Upper lobe of right lung (tissue), 1 donor: ENCODE results near the gene JUND. TPM values are rescaled to one million over a fixed set of nuclear protein-coding genes. Genes with fewer than 3 reads are reported as not detected.

Experiments
- ATAC-seq: fragments of 200-7000 bp; cut with Tn5 transposase; one replicate; pipeline ENCODE4 v1.9.1; 2020; ENCODE audit warnings: mild to moderate bottlenecking, moderate library complexity
- DNase-seq: peaks from one replicate; pipeline ENCODE4 v3.0.0-alpha.2; 2020
- H3K27ac ChIP-seq: fragments of 200-600 bp; one replicate; pipeline ENCODE4 v1.8.0; 2022
- H3K27me3 ChIP-seq: fragments of 200-600 bp; one replicate; pipeline ENCODE4 v1.8.0; 2022; ENCODE audit warnings: mild to moderate bottlenecking
- H3K36me3 ChIP-seq: fragments of 200-600 bp; one replicate; pipeline ENCODE4 v1.8.0; 2022
- H3K4me1 ChIP-seq: fragments of 200-600 bp; one replicate; pipeline ENCODE4 v1.8.0; 2022
- H3K4me3 ChIP-seq: fragments of 200-600 bp; one replicate; pipeline ENCODE4 v1.8.0; 2022; ENCODE audit warnings: mild to moderate bottlenecking
- H3K9me3 ChIP-seq: fragments of 200-600 bp; one replicate; pipeline ENCODE4 v1.8.0; 2022
- intact Hi-C: fragments of 100-400 bp; cut with DNase I; formaldehyde crosslinking; loops from one replicate; pipeline ENCODE4 v1.11.0; 2022
- total RNA-seq: library from RNA; stranded (reverse); fragmentation: NEBNext Ultra II Directional; extraction: Animal tissue kit (Norgen Biotek cat#: 25700); gene quantifications from one replicate; pipeline ENCODE4 v1.2.1, GENCODE V29; 2021
- TF ChIP-seq, protein P1 (sequence below): fragments of 200-600 bp; IDR thresholded peaks from one replicate; pipeline ENCODE4 v1.8.0; 2022; ENCODE audit warnings: antibody characterized with exemption
- donor health status: DM: no; HTN: yes; CAD: no; lungs with severe emphysema.

The JUND gene
- total RNA-seq, 1 donor from 2014 or later: 204 TPM

DNA sequence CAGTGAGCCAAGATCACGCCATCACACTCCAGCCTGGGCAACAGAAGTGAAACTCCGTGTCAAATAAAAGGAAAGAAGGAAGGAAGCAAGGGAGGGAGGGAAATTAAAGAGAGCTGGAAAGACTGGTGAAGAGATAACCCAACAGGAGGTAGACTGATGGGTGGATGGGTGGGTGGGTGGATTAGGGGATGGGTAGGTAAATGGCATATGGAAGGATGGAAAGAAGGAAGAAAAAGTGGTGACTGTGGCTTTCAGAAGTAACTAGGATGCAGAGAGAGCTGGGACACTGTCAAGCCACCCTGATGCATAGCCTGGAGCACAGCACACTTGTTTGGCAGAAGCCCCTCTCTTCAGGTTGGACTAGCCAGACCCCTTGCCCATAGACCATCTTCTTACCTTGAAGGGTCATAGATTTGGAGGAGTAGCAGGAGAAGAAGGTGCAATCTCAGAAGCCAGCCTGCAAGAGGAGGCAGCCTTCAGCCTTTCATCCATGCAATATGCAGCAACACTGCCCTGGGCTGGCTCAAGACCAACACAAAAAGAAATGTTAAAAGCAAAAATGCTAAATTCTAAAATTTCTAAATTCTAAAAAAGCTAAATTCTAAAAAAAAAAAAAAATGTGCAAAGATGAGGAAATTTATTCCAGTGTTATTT, 12.2 kb downstream of the JUND start:
- Histone ChIP-seq H3K27me3 (no peaks in the 10 kb centered on the region), H3K9me3 (no peaks in the 10 kb centered on the region), H3K27ac (no peak overlapping the region), H3K36me3 (peaks cover 18% of the 10 kb centered on the region), H3K4me3 (no peak overlapping the region), H3K4me1 (no peaks in the 10 kb centered on the region)
- ATAC-seq (no peak), DNase-seq (no peak)
- intact Hi-C loops: no loop called here
- TF ChIP-seq, protein P1, sequence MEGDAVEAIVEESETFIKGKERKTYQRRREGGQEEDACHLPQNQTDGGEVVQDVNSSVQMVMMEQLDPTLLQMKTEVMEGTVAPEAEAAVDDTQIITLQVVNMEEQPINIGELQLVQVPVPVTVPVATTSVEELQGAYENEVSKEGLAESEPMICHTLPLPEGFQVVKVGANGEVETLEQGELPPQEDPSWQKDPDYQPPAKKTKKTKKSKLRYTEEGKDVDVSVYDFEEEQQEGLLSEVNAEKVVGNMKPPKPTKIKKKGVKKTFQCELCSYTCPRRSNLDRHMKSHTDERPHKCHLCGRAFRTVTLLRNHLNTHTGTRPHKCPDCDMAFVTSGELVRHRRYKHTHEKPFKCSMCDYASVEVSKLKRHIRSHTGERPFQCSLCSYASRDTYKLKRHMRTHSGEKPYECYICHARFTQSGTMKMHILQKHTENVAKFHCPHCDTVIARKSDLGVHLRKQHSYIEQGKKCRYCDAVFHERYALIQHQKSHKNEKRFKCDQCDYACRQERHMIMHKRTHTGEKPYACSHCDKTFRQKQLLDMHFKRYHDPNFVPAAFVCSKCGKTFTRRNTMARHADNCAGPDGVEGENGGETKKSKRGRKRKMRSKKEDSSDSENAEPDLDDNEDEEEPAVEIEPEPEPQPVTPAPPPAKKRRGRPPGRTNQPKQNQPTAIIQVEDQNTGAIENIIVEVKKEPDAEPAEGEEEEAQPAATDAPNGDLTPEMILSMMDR: no peak

- Histone ChIP-seq H3K4me1 (no peaks in the 10 kb centered on the region), H3K27me3 (no peaks in the 10 kb centered on the region), H3K36me3 (peaks cover 18% of the 10 kb centered on the region), H3K4me3 (no peak overlapping the region), H3K9me3 (no peaks in the 10 kb centered on the region), H3K27ac (no peak overlapping the region)
- TF ChIP-seq, protein P1: no peak
- intact Hi-C loops: no loop called here
- no peak for DNase-seq
- no peak for ATAC-seq
Observed at GRCh38 chr19:18266771-18267686, 14.4 kb downstream of the JUND start.

- Histone ChIP-seq H3K4me3 (no peak overlapping the region), H3K36me3 (peaks cover 18% of the 10 kb centered on the region), H3K4me1 (no peaks in the 10 kb centered on the region), H3K27me3 (no peaks in the 10 kb centered on the region), H3K9me3 (no peaks in the 10 kb centered on the region), H3K27ac (no peak overlapping the region)
- TF ChIP-seq, protein P1: no peak
- intact Hi-C loops: no loop called here
- ATAC-seq (no peak), DNase-seq (no peak)
Observed at GRCh38 chr19:18265582-18265981, 15.8 kb downstream of the JUND start.

GRCh38 chr19:18264971-18265540, 16.4 kb downstream of the JUND start:
- Histone ChIP-seq H3K4me1 (no peaks in the 10 kb centered on the region), H3K9me3 (no peaks in the 10 kb centered on the region), H3K27ac (no peak overlapping the region), H3K27me3 (no peaks in the 10 kb centered on the region), H3K4me3 (no peak overlapping the region), H3K36me3 (peaks cover 18% of the 10 kb centered on the region)
- ATAC-seq (no peak), DNase-seq (no peak)
- TF ChIP-seq, protein P1: no peak
- intact Hi-C loops: no loop called here

GRCh38 chr19:18264137-18264854, 17.1 kb downstream of the JUND start:
- Histone ChIP-seq H3K36me3 (peaks cover 18% of the 10 kb centered on the region), H3K27me3 (no peaks in the 10 kb centered on the region), H3K4me1 (no peaks in the 10 kb centered on the region), H3K4me3 (no peak overlapping the region), H3K9me3 (no peaks in the 10 kb centered on the region), H3K27ac (no peak overlapping the region)
- ATAC-seq (no peak), DNase-seq (no peak)
- TF ChIP-seq, protein P1: no peak
- intact Hi-C loops: no loop called here
